ENCODE data around the gene STAT6.

The STAT6 gene

DNA sequence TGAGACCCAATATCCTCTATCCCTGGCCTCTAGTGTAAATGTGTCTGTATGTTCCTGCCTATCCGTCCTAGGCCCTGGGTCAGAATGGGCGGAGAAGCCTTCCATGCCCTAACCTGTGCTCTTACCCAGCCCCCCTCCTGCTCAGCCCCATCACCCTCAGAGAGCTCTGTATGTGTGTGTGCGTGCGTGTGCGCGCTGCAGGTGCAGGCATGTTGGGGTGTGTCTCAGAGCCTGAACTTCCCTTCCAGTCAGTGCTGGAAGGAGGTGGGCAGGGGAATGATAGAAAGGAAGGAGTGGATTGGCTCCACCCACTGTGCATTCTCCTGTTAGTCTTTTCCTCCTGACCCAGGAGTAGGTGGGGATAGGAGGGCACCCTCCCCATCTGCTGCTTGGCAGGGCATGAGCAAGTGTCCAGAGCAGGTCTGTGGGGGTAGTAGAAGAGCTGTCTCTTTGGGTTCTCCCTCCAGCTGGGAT is 15.0 kb downstream of the STAT6 start:
- H3K36me3 ChIP-seq (ENCODE audit: control insufficient read depth, low read length): peaks cover 64% of the 10 kb centered on the region
- no peak overlapping the region for H3K4me2 ChIP-seq (ENCODE audit: low read length)
- peaks cover 17% of the 10 kb centered on the region for H3K4me1 ChIP-seq (ENCODE audit: control insufficient read depth, low read length)
- H3K9me2 ChIP-seq (replicated peaks; ENCODE audit: control insufficient read depth, low read length): no peaks in the 10 kb centered on the region
- no peak overlapping the region for H3K27ac ChIP-seq (ENCODE audit: low read depth, low read length)
- no peak for TF ChIP-seq EZH2phosphoT487 (IDR thresholded peaks at IDR 0.05; ENCODE audit: borderline replicate concordance, low read length)
- peaks cover 17% of the 10 kb centered on the region for H3F3A ChIP-seq (ENCODE audit: control insufficient read depth, insufficient read depth)
- H3K4me3 ChIP-seq (ENCODE audit: low read length): no peak overlapping the region
- no peaks in the 10 kb centered on the region for H3K27me3 ChIP-seq (ENCODE audit: control insufficient read depth, low read length)
- no peaks in the 10 kb centered on the region for H3K79me2 ChIP-seq (ENCODE audit: control insufficient read depth, low read length)
- H4K20me1 ChIP-seq (ENCODE audit: control insufficient read depth, insufficient read depth, low read depth, low read length): no peaks in the 10 kb centered on the region
- no peaks in the 10 kb centered on the region for H3K9me3 ChIP-seq (ENCODE audit: control insufficient read depth, insufficient read depth, low read length)

DNA sequence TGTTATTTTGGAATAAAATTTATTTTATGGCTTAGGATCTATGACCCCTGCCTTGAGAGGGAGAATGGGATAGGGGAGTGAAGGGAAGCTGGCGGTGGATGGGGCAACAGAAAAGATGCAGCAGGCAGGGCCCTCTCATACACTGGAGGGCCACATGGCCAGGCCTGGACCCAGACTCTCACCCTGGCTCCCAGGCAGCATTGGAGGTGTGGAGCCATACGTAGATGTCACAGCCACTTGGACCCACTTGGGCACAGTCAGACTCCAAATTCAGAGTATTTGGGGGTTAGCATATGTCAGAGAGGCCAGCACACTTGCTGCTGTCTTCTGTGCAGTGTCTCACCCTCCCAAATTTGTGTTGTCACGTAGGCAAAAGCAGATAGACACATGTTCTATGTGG is 15.7 kb downstream of the STAT6 start:
- TF ChIP-seq, protein P1, sequence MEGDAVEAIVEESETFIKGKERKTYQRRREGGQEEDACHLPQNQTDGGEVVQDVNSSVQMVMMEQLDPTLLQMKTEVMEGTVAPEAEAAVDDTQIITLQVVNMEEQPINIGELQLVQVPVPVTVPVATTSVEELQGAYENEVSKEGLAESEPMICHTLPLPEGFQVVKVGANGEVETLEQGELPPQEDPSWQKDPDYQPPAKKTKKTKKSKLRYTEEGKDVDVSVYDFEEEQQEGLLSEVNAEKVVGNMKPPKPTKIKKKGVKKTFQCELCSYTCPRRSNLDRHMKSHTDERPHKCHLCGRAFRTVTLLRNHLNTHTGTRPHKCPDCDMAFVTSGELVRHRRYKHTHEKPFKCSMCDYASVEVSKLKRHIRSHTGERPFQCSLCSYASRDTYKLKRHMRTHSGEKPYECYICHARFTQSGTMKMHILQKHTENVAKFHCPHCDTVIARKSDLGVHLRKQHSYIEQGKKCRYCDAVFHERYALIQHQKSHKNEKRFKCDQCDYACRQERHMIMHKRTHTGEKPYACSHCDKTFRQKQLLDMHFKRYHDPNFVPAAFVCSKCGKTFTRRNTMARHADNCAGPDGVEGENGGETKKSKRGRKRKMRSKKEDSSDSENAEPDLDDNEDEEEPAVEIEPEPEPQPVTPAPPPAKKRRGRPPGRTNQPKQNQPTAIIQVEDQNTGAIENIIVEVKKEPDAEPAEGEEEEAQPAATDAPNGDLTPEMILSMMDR (IDR thresholded peaks at IDR 0.05; ENCODE audit: low read depth, low read length, poor library complexity, severe bottlenecking): no peak
- no peak for TF ChIP-seq EZH2phosphoT487 (IDR thresholded peaks at IDR 0.05; ENCODE audit: borderline replicate concordance, low read length)
- H3K27ac ChIP-seq (ENCODE audit: low read depth, low read length): no peak overlapping the region
- H3K4me3 ChIP-seq (ENCODE audit: low read length): no peak overlapping the region
- H3K9me2 ChIP-seq (replicated peaks; ENCODE audit: control insufficient read depth, low read length): no peaks in the 10 kb centered on the region
- no peaks in the 10 kb centered on the region for H3K79me2 ChIP-seq (ENCODE audit: control insufficient read depth, low read length)
- H3K9me3 ChIP-seq (ENCODE audit: control insufficient read depth, insufficient read depth, low read length): no peaks in the 10 kb centered on the region
- H3K4me1 ChIP-seq (ENCODE audit: control insufficient read depth, low read length): peaks cover 17% of the 10 kb centered on the region
- H4K20me1 ChIP-seq (ENCODE audit: control insufficient read depth, insufficient read depth, low read depth, low read length): no peaks in the 10 kb centered on the region
- peaks cover 17% of the 10 kb centered on the region for H3F3A ChIP-seq (ENCODE audit: control insufficient read depth, insufficient read depth)
- peaks cover 64% of the 10 kb centered on the region for H3K36me3 ChIP-seq (ENCODE audit: control insufficient read depth, low read length)
- no peaks in the 10 kb centered on the region for H3K27me3 ChIP-seq (ENCODE audit: control insufficient read depth, low read length)
- H3K4me2 ChIP-seq (ENCODE audit: low read length): no peak overlapping the region

DNA sequence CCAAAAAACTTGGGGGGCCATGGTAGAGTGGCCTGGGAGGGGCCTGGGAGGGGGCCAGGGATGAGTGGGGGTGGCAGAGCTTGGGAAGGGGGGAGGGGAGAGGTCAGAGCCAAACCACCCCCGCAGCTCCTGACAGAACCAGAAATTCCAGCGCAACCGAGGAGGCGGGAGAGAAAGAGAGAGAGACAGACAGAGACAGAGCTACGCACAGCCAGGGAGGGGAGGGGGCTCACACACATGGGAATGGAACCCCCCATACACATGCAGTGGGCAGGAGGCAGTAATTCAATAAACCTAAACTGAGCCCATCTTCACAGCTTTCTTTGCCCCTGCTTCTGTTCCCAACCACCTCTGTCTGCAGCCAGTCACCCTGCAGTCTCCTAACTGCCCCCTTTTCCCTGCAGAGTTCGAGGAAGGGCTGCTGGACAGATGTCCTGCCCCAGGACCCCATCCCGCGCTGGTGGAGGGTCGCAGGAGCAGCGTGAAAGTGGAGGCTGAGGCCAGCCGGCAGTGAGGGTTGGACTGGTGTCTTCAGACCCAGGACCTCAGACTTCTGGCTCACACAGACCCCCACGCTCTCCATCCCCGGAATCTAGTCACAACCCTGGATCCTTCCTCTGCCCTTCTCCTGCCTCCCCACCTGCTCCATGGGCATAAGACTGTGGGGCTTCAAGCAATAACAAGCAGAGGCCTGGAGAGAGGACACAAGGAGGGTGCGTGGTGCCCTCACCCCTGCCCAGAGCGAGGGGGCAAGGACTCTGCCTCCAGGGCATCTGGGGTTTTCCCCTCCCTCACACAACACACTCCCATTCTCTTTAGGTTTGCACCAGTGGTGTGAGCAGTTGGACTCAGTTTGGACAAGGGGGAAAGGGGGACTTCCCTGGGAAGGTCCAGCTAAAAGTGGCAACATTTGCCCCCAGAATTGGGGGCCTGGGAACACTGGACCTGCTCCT is 16.7 kb downstream of the STAT6 start:
- Histone ChIP-seq H3K79me2 (ENCODE audit: control insufficient read depth, low read length) (peaks cover 5% of the 10 kb centered on the region), H3K27me3 (ENCODE audit: control insufficient read depth, low read length) (no peaks in the 10 kb centered on the region), H3K9me2 (replicated peaks; ENCODE audit: control insufficient read depth, low read length) (no peaks in the 10 kb centered on the region), H3K4me1 (ENCODE audit: control insufficient read depth, low read length) (peaks cover 23% of the 10 kb centered on the region), H3F3A (ENCODE audit: control insufficient read depth, insufficient read depth) (peaks cover 17% of the 10 kb centered on the region), H4K20me1 (ENCODE audit: control insufficient read depth, insufficient read depth, low read depth, low read length) (no peaks in the 10 kb centered on the region), H3K36me3 (ENCODE audit: control insufficient read depth, low read length) (peaks cover 55% of the 10 kb centered on the region), H3K27ac (ENCODE audit: low read depth, low read length) (peak overlapping the region; percentile 22; the same call in 1 of the 2 replicates), H3K9me3 (ENCODE audit: control insufficient read depth, insufficient read depth, low read length) (no peaks in the 10 kb centered on the region), H3K4me2 (ENCODE audit: low read length) (peak overlapping the region; percentile 58), H3K4me3 (ENCODE audit: low read length) (peak overlapping the region; percentile 28)
- no peak for TF ChIP-seq EZH2phosphoT487 (IDR thresholded peaks at IDR 0.05; ENCODE audit: borderline replicate concordance, low read length)
- TF ChIP-seq, protein P1 (IDR thresholded peaks at IDR 0.05; ENCODE audit: low read depth, low read length, poor library complexity, severe bottlenecking): no peak

Data from DOHH2 (cell line).